Omental fat pad (tissue), 4 donors: ENCODE results near the gene SPATS2. TPM values are rescaled to one million over a fixed set of nuclear protein-coding genes. Genes with fewer than 3 reads are reported as not detected.

ENCODE experiments used
- ATAC-seq: fragments of 150-250 bp; one replicate; pipeline ENCODE4 v1.9.1; 2016; ENCODE audit warnings: mild to moderate bottlenecking, moderate library complexity; ENCODE audit not compliant: low FRiP score
- DNase-seq: peaks from one replicate; pipeline ENCODE4 v3.0.0-alpha.2; 2019; ENCODE audit warnings: low spot score
- CTCF ChIP-seq, 3 donors: fragments of 450-650 bp; IDR thresholded peaks; one replicate each; pipeline ENCODE4 v1.5.1; 2016 to 2017; ENCODE audit warnings: antibody characterized with exemption in 3 of 3, mild to moderate bottlenecking in 3 of 3, moderate library complexity in 2 of 3
- total RNA-seq, 4 donors: library from RNA; depleted of rRNA; stranded (reverse); fragments of >200 nt; gene quantifications; one replicate each; pipeline ENCODE4 v1.1.0, GENCODE V29; 2016

Gene SPATS2
- total RNA-seq, 4 donors from 2014 or later = 8.0 to 16.2 (median 9.7) TPM

- ATAC-seq (no peak), DNase-seq (no peak)
- no peak for TF ChIP-seq CTCF (IDR thresholded peaks at IDR 0.05)
Measured at GRCh38 chr12:49540229-49541139, 173.2 kb downstream of the SPATS2 start.

- no peak for DNase-seq
- no peak for TF ChIP-seq CTCF (IDR thresholded peaks at IDR 0.05)
- ATAC-seq = no peak
Measured at GRCh38 chr12:49541140-49541861, 174.0 kb downstream of the SPATS2 start.

- ATAC-seq = no peak
- no peak for TF ChIP-seq CTCF (IDR thresholded peaks at IDR 0.05)
- DNase-seq = no peak
Measured at GRCh38 chr12:49541911-49542505, 174.7 kb downstream of the SPATS2 start.

GRCh38 chr12:49542592-49543160 lies 175.4 kb downstream of the SPATS2 start:
- TF ChIP-seq CTCF (IDR thresholded peaks at IDR 0.05) = no peak
- DNase-seq (no peak), ATAC-seq (no peak)

- ATAC-seq (no peak), DNase-seq (no peak)
- no peak for TF ChIP-seq CTCF (IDR thresholded peaks at IDR 0.05)
Measured at GRCh38 chr12:49543221-49543913, 176.1 kb downstream of the SPATS2 start.
